ENCODE measurements around the gene SMAP1.

The SMAP1 gene

DNA sequence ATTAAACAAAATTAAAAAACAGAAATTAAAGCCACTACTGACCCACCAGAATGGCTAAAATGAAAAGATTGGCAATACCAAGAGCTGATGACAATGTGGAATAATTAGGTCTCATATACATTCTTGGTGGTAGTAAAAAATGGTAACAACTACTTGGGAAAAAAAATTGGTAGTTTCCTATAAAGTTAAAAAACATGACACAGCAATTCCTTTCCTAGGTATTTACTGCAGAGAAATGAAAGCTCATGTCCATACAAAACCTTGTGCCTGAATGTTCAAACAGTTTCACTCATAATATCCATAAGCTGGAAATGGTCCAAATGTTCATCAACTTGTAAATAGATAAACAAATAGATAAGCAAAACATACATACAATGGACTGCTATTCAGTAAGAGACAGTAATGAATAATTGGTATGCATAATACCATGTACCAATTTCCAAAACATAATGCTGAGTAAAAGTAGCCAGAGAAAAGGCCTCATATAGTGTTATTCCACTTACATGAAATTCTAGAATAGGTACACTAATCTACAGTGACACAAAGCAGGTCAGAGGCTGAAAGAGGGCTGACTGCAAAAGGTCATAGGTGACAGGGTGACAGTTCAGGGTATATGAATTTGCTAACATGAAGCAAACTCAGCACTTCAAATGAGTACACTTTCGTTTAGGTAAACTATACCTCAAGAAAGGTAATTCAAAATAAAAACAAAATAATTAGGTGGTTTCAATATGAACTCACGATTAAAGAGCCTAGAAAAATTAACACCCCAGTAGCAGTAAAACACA lies 236.2 kb downstream of the SMAP1 start:
- no peak for DNase-seq

DNA sequence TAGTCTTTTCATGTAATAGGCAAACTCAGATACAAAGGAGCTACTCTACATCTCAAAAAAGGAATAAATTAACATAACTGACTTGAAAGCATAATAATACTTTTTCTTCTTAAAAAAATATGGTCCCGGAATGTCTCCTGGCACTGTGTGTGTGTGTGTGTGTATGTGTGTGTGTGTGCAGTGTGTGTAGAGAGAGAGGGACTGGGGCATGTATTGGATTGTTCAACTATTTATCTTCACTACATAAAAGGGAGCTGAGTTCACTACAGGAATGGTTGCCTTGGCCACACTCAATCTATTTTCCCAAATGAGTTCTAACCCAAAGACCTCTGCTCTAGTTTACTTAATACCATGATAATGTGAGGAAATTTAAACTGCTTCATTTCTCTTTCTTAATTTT lies 238.1 kb downstream of the SMAP1 start:
- DNase-seq = no peak
